ENCODE data around the gene HERC2. TPM values are rescaled to one million over a fixed set of nuclear protein-coding genes. Genes with fewer than 3 reads are reported as not detected.
A peak's percentile ranks its signal among the peaks of the same experiment; 100 is the strongest.
"Not testable (repeated sequence)": the region's sequence is repeated elsewhere in the genome, so short reads cannot be mapped to it uniquely, and the experiment has no call there.

HERC2 gene
- total RNA-seq, 1 donor from 2014 or later = 44.3 TPM

DNA sequence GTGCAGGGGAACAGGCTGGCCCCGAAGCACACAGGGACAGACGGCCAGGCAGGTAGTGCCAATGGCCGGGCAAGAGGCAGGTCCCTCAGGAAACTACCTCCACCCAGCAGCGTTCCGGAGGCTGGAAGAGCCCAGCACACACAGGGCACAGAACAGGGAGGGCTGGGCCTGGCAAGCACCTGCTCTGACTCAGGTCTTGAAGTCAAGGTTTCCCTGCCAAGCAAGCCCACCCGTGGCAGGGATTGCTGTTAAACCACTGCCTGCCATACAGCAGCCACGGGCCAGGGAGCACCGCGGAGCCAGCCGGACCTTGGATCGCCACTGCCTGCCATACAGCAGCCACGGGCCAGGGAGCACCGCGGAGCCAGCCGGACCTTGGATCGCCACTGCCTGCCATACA lies 200.4 kb downstream of the HERC2 start:
- intact Hi-C loops (cut with micrococcal nuclease); ATAC-seq: not testable (repeated sequence)

DNA sequence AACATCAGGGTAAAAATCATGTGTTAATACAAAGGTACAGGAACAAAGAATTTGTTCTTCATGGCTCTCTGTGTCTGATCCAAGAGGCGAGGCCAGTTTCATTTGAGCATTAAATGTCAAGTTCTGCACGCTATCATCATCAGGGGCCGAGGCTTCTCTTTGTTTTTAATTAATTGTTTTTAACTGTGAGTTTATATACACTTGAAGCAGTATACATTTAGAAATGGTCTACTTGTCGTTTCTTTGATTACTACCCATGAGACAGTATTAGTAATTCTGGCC lies 201.7 kb downstream of the HERC2 start:
- intact Hi-C loops (cut with micrococcal nuclease) = no loop called here
- DNase-seq = no peak
- ATAC-seq = no peak

More for the DNA sequence above, 200.4 kb downstream of the HERC2 start:
- not testable (repeated sequence) for DNase-seq

DNA sequence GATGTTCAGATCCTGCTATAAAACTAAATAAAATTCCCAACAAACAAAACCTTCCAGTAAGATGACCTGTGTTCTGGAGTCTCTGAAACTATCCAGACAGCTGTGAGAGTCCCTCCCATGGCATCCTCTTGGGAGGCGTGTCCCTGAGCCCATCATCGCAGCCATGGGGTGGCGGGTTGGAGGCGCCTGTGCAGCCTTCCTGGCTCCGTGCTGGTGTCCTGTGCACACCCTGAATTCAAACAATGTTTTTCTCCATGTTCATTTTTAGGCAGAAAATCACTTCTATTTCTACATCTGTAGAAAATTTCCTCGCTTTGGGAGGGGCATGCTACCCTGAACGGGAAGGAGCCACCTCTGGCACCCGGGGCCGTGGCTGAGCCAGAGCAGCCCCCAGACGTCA lies 203.4 kb downstream of the HERC2 start:
- DNase-seq (no peak), ATAC-seq (no peak)
- intact Hi-C loops (cut with micrococcal nuclease) = no loop called here

DNA sequence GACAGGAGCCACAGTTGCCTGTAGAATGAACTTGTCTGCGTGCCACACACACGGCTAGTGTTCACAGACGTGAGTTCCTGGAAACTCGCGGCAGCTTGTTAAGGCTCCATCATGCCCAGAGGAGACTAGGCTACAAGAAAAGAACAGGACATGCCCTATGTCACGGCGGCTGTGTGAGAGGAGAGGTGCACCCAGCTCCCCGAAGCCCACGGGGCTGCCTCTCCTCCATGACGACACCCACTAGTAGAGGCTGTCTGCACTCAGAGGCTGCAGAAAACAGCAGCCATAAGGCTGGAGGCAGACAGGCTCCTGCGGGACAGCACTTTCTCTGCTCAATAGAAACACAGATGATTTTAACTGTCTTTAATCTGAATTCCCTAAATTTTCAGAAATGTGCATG lies 203.9 kb downstream of the HERC2 start:
- ATAC-seq = no peak
- DNase-seq = no peak
- intact Hi-C loops (cut with micrococcal nuclease) = no loop called here

DNA sequence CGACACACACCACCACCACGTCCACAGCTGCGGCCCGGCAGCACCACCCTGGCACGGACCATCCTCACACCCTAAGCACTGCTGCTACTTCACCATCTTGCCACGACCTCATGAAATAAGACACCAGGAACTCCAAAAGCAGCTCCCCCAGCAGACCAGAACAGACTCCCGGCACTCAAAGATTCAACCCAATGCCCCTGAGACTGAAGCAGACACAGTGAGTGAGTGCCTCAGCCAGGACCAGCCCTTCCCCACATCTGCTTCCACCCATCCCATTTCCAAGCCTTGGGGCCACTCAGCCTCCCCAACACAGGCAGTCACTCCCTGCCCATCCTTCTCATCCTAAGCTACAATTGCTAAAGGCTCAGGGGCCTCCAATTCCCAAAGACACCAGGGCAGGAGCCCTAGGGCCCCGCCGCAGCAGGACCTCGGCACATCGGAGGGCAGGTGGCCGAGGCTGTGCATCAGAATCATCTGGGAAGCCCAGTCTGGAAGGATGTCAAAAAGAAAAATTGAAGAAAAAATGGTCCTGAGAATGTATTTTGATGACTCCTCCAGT lies 204.5 kb downstream of the HERC2 start:
- ATAC-seq (no peak), DNase-seq (no peak)
- intact Hi-C loops (cut with micrococcal nuclease) = no loop called here

DNA sequence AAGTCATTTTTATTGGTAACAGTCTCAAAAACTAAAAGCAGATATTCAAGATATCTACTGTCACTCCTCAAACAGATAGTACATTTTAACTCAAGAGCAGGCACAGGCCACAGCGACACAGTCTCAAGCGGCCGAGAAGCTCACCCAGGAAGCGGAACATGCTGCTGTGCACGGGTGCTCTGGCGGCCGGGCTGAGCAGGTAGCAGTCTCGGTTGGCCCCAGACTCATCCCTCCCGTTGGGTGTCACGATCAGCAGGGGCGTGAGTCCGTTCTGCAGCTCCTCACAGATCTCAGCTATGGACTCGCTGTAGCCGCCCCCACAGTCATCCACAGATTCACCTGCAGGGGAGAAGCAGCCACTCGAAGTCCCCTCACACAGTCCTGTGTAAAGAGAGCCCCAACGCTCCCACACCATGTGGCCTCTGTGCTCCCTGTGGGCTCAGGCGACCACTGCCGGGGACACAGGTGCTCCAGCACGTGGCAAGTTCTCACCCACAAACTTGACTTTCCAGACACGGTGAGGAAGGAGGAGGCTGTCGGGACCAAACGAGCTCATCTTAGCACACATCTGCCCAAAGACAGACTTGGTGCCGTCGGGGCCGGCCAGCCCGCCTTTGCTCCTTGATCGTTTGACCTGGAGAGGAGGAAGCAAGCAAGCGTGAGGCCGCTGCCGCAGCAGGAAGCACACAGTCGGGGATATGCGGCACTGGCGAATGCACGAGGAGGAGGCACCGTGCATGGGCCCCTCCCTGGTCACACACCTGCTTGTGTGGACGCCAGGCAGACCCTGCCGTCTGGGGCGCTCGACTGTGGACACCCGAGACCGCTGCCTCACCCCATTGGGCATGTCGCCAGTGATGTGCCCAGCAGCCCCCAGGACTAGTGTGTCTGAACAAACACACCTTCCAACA lies 205.2 kb downstream of the HERC2 start:
- no peak for ATAC-seq
- no peak for DNase-seq
- intact Hi-C loops (cut with micrococcal nuclease) = no loop called here

DNA sequence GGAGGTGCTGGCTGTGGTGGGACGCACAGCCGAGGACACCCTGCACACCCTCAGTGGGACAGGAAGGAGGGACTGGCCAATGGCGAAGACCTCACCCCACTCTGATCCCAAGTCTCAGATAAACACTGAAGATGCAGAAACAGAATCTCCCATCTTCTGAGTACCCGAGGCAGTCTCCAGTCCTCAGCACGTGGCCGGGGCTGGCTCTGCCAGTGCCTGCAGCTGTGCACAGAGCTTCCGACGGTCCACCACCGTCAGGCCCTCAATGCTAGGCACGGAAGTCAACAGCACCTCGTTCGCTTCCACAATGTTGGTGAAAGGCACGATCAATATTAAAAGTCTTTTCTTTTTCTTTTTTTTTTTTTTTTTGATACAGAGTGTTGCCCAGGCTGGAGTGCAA lies 206.1 kb downstream of the HERC2 start:
- no peak for ATAC-seq
- intact Hi-C loops (cut with micrococcal nuclease) = no loop called here
- DNase-seq = no peak

DNA sequence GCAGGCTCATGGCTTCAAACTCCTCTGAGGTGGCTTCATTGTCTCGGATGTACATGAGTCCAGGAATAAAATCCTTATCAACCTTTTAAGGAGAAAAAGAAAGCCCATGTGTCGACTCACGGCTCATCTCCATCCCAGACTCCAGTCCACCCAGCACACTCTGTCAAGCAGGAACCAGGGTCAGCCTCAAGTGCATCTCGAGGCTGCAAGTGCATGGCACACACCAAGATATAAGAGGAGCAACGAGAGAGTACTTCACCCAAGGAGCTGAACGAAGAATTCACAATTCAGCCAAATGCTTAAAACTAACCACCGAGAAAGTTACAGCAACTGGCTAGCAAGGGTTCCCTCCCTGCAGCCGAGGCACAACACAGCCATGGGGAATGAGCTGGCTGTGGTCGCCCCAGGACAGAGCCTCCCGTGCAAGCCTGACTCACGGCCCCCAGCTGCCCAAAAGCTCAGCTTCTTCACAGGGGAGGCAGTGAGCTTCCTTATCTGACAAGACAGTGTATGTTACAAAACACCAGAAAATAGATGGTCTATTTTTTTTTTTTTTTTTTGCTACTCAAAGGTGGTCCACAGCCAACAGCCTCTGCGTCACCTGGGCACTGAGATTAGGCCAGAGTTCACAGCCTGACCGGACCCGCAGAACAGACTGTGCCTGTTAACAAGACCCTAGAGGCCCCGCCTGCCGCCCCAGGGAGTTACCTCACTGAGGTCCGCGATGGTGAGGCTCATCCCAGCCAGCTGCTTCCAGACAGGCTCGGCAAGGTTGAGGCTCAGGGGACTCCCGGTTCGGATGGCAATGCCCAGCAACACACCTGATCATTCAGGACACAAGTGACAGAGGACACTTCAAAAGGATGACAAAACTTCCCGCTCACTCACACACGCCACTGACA lies 207.0 kb downstream of the HERC2 start:
- no peak for DNase-seq
- intact Hi-C loops (cut with micrococcal nuclease) = no loop called here
- no peak for ATAC-seq

DNA sequence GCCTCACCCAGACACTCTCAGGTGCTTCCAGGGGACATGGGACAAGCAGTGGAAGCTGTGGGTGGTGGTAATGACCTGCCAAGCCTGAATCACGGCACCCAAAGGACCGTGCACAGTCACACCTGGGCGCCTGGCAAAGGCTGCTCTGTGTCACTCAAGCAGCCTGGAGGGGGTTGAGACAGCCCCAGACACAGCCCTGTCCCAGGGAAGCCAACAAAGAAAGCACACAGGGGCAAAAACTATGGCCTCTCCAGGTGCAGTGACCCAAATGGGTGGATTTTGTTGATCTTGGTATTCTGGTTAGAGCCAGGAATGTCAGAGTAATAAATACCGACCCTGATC lies 207.9 kb downstream of the HERC2 start:
- DNase-seq (no peak), ATAC-seq (no peak)
- intact Hi-C loops (cut with micrococcal nuclease) = no loop called here

DNA sequence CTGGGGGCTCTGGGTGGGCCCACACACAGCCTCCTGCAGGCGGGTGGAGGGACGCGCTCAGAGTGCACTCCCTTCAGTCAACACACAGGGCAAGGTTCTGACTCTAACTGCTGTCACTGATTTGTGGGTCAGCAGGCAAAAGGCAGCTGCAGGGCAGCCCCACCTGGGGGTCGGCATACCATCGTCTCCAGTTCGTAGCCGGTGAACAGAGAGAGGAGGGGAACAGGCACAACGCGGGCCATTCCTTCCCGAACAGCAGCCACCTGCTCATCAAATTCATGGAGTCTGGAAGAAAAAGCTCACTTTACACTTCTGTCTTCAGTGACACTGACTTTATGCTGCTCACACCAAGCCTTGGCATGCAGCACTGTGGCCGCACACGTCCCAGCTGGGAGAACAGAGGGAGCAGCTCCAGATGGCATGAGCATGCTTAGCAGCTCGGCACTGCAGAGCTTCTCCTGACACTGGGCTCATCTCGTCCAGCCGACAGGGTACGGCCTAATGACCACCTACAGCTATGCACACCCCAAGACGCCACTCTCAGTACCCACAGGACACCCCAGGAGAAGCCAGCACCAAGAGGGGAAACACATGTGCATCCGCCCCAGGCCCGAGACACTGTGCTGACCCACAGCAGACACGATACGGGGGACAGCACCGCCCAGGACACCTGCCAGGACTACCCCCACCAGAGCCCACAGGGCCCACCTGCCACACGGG lies 208.4 kb downstream of the HERC2 start:
- DNase-seq = no peak
- ATAC-seq = no peak
- intact Hi-C loops (cut with micrococcal nuclease) = no loop called here

DNA sequence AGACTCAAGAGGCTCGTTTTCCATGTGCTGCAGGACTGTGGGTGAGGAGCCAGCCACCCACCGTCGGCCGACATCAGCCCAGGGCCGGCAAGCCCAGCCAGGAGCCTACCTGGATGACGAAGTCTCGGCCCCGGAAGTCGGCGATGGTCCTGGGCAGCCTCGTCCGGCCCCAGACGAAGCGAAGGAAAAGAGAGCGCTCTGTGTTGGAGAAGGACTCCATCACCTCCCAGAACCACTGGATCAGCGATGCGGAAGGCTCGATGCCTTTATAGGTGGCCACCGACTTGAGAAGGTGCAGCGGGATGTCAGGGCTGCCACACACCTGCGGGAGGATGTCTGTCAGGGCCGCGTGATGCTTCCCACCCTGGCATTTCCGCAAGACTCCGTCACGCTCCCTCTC lies 209.0 kb downstream of the HERC2 start:
- intact Hi-C loops (cut with micrococcal nuclease) = no loop called here
- DNase-seq = no peak
- no peak for ATAC-seq

DNA sequence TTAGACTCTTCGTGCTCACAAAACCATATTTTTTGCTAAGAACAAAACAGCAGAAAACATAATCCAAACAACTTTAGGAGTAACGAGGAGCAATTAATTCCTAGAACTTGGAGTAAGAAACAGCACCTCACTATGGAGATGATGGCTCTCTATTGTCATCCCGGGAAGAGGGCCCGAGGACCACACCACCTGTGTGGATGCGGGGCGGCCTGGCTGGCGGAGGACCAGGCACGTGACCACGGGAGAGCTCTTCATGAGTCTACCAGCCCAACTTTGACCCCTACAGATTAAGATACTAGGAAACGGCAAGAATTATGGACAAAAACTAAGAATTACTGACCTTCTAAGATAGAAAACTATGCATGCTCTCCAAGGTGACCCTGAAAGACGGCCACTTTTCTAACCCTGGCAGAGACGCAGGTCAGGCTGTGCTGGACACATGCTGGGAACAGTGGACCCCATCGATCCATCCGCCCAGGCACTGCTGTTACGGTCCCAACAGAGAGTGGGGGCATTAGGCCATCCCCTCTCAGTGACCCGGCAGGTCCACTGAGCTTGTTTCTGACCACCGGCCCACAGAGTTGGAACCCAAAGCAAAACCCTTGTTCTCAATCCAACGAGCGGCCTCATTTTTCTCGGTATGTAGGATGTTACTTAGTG lies 209.7 kb downstream of the HERC2 start:
- ATAC-seq (no peak), DNase-seq (no peak)
- intact Hi-C loops (cut with micrococcal nuclease) = no loop called here

DNA sequence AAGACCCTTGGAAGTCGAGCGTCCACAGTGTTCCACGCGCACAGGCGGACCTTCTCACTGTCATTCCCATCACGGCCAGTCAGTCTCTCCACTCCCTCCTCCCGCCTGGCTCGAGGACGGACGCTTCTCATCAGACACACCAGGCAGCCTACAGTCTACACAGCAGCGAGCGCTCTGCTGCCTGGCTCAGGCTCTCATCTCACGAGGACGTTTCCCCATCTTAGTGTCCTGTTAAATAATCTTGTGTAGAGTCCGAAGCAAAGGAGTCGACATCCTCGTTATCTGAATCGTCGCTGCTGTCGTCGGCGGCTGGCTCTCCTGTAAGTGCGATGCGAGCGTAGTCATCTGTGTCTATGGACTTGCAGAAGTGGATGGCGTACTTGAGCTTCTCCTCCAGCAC lies 210.4 kb downstream of the HERC2 start:
- no peak for DNase-seq
- no peak for ATAC-seq
- intact Hi-C loops (cut with micrococcal nuclease) = no loop called here

DNA sequence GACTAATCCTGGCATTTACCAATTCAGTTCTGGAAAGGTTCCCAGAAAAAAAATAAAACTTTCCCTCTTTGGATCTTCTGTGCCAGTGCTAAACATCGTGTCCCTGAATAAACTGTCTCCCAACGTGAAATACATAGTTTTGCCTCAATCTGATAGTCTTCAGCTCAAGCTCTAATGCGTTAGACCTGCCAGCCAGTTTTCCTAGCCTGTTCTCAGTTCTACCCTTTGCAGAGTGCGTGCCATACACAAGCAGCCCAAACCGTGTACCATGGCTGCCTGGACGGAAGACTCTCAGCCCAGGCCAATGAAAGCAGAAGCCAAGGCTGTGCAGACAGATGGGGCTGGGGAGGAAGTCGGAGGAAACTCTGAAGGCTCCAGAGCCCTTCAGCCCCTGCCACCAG lies 211.5 kb downstream of the HERC2 start:
- DNase-seq = no peak
- ATAC-seq = no peak

DNA sequence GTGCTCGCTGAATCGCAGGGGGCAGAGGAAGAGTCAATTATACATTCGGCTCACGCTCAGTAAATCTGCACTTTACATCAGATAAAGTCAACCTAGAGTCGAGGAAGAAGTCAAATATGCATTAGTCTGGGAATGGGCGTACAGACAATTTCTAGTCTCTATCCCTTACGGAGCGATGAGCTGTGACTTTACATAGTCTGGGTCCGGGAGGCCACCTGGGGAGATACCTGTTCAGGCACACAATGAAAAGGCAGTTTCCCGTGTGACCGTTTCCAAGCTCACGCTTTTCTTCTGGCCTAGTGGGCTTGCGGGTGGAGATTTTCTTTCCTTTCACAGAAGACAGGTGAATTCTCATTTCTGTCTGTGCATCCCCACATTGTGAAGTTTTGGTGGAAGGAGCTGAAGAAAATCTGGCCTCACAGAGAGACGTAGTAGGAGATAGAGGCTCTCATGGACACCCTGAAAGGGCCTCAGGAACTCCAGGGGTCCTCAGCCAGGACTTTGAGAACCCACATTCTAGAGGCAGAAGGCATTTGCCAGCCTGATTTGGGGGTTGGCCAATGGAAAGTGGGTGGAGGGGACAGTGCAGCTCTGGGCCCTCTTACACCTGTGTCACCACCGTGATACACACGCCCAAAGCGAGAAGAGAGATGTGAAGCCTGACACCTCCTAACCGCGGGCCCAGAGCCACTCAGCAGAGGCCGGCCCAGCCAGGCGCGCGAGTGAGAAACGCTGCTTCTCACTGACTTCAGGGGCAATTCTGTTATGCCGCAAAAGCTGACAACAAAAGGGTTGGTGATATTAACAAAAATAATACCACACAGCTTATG lies 212.1 kb downstream of the HERC2 start:
- ATAC-seq = no peak
- intact Hi-C loops (cut with micrococcal nuclease) = no loop called here
- DNase-seq = no peak

More for the DNA sequence above, 211.5 kb downstream of the HERC2 start:
- intact Hi-C loops (cut with micrococcal nuclease) = no loop called here

DNA sequence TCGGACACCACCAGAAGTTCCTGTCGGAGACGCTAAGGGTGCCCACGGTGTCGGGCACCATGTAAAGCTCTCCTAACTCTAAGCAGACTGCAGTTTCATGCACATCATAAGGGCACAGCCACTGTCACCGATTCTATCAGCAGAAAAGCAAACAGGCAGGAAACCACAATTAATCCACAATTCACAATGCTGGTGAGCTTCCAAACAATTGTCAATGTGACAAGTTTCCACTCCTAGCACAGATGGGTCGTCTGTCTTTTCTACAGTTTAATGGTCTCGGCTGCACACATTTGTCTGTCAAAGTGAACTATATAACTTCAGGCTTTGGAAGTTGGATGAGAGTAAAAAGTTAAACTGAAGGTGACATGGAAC lies 214.1 kb downstream of the HERC2 start:
- intact Hi-C loops (cut with micrococcal nuclease) = no loop called here
- DNase-seq (no peak), ATAC-seq (no peak)

DNA sequence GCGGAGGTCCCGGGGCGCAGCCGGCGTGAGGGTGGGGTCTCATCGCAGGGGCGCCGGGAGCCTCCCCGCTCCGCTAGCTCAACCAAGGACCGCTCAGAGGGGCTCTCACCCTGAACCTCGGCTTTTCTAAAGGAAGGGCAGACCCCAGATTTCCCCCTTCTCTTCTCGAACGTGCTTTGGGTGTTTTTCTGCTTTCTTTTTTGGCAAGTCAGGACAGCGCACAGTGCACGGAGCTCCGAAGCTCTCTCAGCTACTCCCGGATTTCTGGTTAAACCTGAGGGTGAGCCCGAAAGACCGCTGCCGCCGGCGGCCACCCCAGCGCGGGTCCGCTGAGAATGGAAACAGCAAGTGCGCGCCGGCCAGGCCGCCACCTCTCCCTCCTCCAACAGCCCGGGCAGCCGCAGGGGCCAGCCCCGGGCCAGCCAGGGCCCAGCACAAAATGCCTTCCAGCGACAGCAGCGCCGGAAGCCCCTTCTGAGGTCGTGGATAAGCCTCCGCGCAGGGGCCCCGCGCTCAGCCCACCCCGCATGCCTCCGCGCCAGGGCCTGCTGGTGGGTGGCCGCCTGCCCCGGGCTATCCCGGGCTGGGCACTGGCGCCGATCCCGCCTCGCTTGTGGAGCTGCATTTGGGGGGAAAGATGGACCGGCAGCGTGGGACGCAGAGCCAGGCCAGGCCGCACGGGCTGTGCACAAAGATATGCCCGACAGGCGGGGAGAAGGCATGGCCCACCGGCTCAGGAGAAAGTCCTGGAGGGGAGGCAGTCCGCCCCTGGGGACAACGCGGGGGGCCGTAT lies 214.7 kb downstream of the HERC2 start:
- peak; percentile 66 for ATAC-seq
- intact Hi-C loops (cut with micrococcal nuclease) = no loop called here
- peak; percentile 50 for DNase-seq

All from left ventricle myocardium superior (tissue), 1 donor.